C4-2B (cell line): ENCODE measurements around the gene COX5B.

Source experiments
- CTCF ChIP-seq: fragments of 450-650 bp; conservative IDR thresholded peaks from 2 replicates; pipeline ENCODE4 v1.5.1; 2017; ENCODE audit warnings: mild to moderate bottlenecking
- ZFX ChIP-seq: fragments of 450-650 bp; IDR thresholded peaks from 2 replicates; pipeline ENCODE4 v1.6.1; 2017

DNA sequence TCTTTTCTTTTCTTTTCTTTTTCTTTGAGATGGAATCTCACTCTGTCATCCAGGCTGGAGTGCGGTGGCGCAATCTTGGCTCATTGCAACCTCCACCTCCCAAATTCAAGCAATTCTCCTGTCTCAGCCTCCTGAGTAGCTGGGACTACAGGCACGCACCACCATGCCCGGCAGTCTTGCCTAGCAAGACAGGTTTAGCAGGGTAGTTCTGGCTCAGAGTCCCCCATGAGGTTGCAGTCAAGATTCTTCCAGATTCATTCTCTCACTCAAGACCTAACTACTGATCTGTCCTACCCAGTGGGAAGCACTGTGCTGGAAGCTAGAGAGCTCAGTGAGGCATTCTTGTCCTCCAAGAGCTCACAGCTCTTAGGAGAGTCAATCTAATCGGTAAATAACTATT, 49.9 kb downstream of the COX5B start:
- TF ChIP-seq CTCF (no peak), ZFX (no peak)
